Hematopoietic multipotent progenitor cell treated with erythropoietin and hydrocortisone succinate and interleukin-3 and kit ligand, for 17 days (in vitro differentiated cells): ENCODE results near the gene CDKN2AIP.

Experiments used
- DNase-seq: peaks from one replicate; pipeline ENCODE4 v3.0.0-alpha.2; 2015; ENCODE audit warnings: low spot score

The CDKN2AIP gene

DNA sequence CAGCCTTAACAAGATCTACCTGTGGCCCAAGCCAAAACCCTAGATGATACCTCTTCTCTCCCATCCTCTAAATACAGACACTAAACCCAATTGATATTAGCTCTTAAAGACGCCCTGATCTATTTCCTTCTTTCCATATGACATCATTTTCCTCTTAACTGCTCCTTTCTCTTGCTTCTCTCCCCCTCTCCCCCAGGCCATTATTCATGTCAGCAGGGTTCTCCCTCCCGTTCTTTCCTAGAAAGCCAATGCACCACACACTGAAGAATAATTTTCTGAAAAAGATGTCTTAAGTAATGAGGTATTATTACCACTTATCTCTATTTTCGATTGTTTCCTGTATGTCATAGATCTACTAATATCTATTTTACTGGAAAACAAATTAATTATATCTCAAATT, 50.7 kb downstream of the CDKN2AIP start:
- no peak for DNase-seq
